Measurements from ENCODE around the gene SP1. TPM values are rescaled to one million over a fixed set of nuclear protein-coding genes. Genes with fewer than 3 reads are reported as not detected.
"Not testable (repeated sequence)": the region's sequence is repeated elsewhere in the genome, so short reads cannot be mapped to it uniquely, and the experiment has no call there.

Gene SP1
- total RNA-seq, 1 donor from 2014 or later = 34.8 TPM

- H3K4me3 Mint-ChIP-seq (ENCODE audit: unreplicated experiment) = no peak overlapping the region
- H3K9me3 Mint-ChIP-seq (ENCODE audit: unreplicated experiment) = peaks cover 4% of the 10 kb centered on the region
- no peaks in the 10 kb centered on the region for H3K36me3 Mint-ChIP-seq (ENCODE audit: unreplicated experiment)
- TF ChIP-seq, protein P1, sequence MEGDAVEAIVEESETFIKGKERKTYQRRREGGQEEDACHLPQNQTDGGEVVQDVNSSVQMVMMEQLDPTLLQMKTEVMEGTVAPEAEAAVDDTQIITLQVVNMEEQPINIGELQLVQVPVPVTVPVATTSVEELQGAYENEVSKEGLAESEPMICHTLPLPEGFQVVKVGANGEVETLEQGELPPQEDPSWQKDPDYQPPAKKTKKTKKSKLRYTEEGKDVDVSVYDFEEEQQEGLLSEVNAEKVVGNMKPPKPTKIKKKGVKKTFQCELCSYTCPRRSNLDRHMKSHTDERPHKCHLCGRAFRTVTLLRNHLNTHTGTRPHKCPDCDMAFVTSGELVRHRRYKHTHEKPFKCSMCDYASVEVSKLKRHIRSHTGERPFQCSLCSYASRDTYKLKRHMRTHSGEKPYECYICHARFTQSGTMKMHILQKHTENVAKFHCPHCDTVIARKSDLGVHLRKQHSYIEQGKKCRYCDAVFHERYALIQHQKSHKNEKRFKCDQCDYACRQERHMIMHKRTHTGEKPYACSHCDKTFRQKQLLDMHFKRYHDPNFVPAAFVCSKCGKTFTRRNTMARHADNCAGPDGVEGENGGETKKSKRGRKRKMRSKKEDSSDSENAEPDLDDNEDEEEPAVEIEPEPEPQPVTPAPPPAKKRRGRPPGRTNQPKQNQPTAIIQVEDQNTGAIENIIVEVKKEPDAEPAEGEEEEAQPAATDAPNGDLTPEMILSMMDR (IDR thresholded peaks at IDR 0.05; ENCODE audit: partially characterized antibody, unreplicated experiment) = no peak
- DNase-seq = no peak
- no peak overlapping the region for H3K27ac Mint-ChIP-seq (ENCODE audit: unreplicated experiment)
- peaks cover 12% of the 10 kb centered on the region for H3K4me1 Mint-ChIP-seq (ENCODE audit: low read depth, unreplicated experiment)
- peaks cover 3% of the 10 kb centered on the region for H3K27me3 Mint-ChIP-seq (ENCODE audit: unreplicated experiment)
These were observed 39.8 kb downstream of the SP1 start for GRCh38 chr12:53419756-53420155.

GRCh38 chr12:53422247-53422646, 42.3 kb downstream of the SP1 start:
- H3K27ac Mint-ChIP-seq (ENCODE audit: unreplicated experiment); DNase-seq; H3K9me3 Mint-ChIP-seq (ENCODE audit: unreplicated experiment); H3K36me3 Mint-ChIP-seq (ENCODE audit: unreplicated experiment); H3K27me3 Mint-ChIP-seq (ENCODE audit: unreplicated experiment); H3K4me3 Mint-ChIP-seq (ENCODE audit: unreplicated experiment); H3K4me1 Mint-ChIP-seq (ENCODE audit: low read depth, unreplicated experiment): not testable (repeated sequence)

DNA sequence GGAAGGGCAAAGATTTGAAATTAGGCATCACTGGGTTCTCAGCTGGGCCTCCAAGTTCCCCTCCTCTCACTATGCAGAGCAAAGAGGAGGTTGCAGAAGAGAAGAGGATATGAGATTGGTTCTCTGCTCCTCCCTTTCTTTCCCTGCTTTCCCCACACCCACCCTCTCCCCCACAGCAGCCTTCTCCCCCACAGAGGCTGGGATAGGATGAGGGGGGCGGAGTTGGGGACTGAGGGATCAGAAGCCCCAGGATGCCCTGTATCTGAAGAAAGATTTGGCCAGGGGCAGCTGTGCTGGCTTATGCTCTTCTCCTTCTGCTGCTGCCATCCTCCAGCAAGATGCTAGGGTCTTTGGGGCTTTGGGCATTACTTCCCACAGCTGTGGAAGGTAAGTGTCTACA, 43.6 kb downstream of the SP1 start, which contains the start of gene AMHR2:
TSS of gene AMHR2 (plus strand) at position 259 of the 400 bp plus-strand sequence. CDS start at position 339, 80 bp downstream.
- DNase-seq = no peak
- H3K27ac Mint-ChIP-seq (ENCODE audit: unreplicated experiment) = no peak within 1 kb of the TSS
- H3K4me3 Mint-ChIP-seq (ENCODE audit: unreplicated experiment) = no peak within 1 kb of the TSS
- peaks cover 3% of the 10 kb centered on the region for H3K27me3 Mint-ChIP-seq (ENCODE audit: unreplicated experiment)
- no peaks in the 10 kb centered on the region for H3K36me3 Mint-ChIP-seq (ENCODE audit: unreplicated experiment)
- TF ChIP-seq, protein P1 (IDR thresholded peaks at IDR 0.05; ENCODE audit: partially characterized antibody, unreplicated experiment) = no peak
- H3K4me1 Mint-ChIP-seq (ENCODE audit: low read depth, unreplicated experiment) = no peaks in the 10 kb centered on the region
- H3K9me3 Mint-ChIP-seq (ENCODE audit: unreplicated experiment) = no peaks in the 10 kb centered on the region

GRCh38 chr12:53424626-53425514, 44.9 kb downstream of the SP1 start:
- no peaks in the 10 kb centered on the region for H3K4me1 Mint-ChIP-seq (ENCODE audit: low read depth, unreplicated experiment)
- H3K27me3 Mint-ChIP-seq (ENCODE audit: unreplicated experiment) = peaks cover 3% of the 10 kb centered on the region
- H3K36me3 Mint-ChIP-seq (ENCODE audit: unreplicated experiment) = no peaks in the 10 kb centered on the region
- TF ChIP-seq, protein P1 (IDR thresholded peaks at IDR 0.05; ENCODE audit: partially characterized antibody, unreplicated experiment) = no peak
- DNase-seq = no peak
- no peaks in the 10 kb centered on the region for H3K9me3 Mint-ChIP-seq (ENCODE audit: unreplicated experiment)
- no peak overlapping the region for H3K27ac Mint-ChIP-seq (ENCODE audit: unreplicated experiment)
- no peak overlapping the region for H3K4me3 Mint-ChIP-seq (ENCODE audit: unreplicated experiment)

DNA sequence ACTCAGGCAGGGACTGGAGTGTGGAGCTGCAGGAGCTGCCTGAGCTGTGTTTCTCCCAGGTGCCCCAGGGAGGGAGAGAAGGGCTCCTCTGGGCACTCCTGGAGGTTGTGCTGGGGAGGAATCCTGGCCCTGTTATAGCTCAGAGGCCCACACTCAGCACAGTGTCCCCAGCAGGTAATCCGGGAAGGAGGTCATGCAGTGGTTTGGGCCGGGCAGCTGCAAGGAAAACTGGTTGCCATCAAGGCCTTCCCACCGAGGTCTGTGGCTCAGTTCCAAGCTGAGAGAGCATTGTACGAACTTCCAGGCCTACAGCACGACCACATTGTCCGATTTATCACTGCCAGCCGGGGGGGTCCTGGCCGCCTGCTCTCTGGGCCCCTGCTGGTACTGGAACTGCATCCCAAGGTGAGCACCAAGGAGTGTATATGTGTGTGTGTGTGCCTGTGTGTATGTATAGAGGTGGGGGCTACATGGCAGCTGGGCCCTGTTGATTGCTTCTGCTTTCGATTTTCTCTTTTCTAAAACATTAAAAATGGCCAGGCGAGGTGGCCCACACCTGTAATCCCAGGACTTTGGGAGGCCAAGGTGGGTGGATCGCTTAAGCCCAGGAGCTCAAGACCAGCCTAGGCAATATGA, 45.7 kb downstream of the SP1 start:
- no peak overlapping the region for H3K27ac Mint-ChIP-seq (ENCODE audit: unreplicated experiment)
- DNase-seq = no peak
- peaks cover 4% of the 10 kb centered on the region for H3K4me1 Mint-ChIP-seq (ENCODE audit: low read depth, unreplicated experiment)
- TF ChIP-seq, protein P1 (IDR thresholded peaks at IDR 0.05; ENCODE audit: partially characterized antibody, unreplicated experiment) = no peak
- H3K4me3 Mint-ChIP-seq (ENCODE audit: unreplicated experiment) = no peak overlapping the region
- H3K9me3 Mint-ChIP-seq (ENCODE audit: unreplicated experiment) = no peaks in the 10 kb centered on the region
- H3K36me3 Mint-ChIP-seq (ENCODE audit: unreplicated experiment) = peaks cover 4% of the 10 kb centered on the region
- peaks cover 5% of the 10 kb centered on the region for H3K27me3 Mint-ChIP-seq (ENCODE audit: unreplicated experiment)
